Lung (tissue), 12 donors: ENCODE data around the gene CUL2. TPM values are rescaled to one million over a fixed set of nuclear protein-coding genes. Genes with fewer than 3 reads are reported as not detected.
A peak's percentile ranks its signal among the peaks of the same experiment; 100 is the strongest.

Source experiments
- ATAC-seq: fragments of 200-7000 bp; cut with Tn5 transposase; one replicate; pipeline ENCODE4 v1.9.1; 2020; ENCODE audit warnings: moderate number of reproducible peaks; ENCODE audit not compliant: insufficient read depth, low FRiP score
- DNase-seq, 3 donors: peaks; one replicate each; pipeline ENCODE4 v3.0.0-alpha.2; 2013 to 2017
- H3K27ac ChIP-seq, 2 donors: one replicate each; pipeline ENCODE4 v1.5.1; 2013; ENCODE audit warnings: mild to moderate bottlenecking in 2 of 2, moderate library complexity in 2 of 2, control low read depth in 1 of 2, inconsistent platforms in 1 of 2, low read depth in 1 of 2, low read length in 1 of 2
- H3K27me3 ChIP-seq, 3 donors: one replicate each; pipeline ENCODE4 v1.5.1; 2013; ENCODE audit warnings: low read length in 2 of 3; ENCODE audit not compliant: control insufficient read depth in 3 of 3, insufficient read depth in 3 of 3
- H3K36me3 ChIP-seq, 4 donors: one replicate each; pipeline ENCODE4 v1.5.1; 2013; ENCODE audit warnings: low read length in 4 of 4, mild to moderate bottlenecking in 1 of 4, moderate library complexity in 1 of 4; ENCODE audit not compliant: control insufficient read depth in 4 of 4, insufficient read depth in 4 of 4
- H3K4me1 ChIP-seq, 5 donors: one replicate each; pipeline ENCODE4 v1.5.1; 2013; ENCODE audit warnings: low read length in 5 of 5, mild to moderate bottlenecking in 2 of 5, moderate library complexity in 1 of 5; ENCODE audit not compliant: control insufficient read depth in 5 of 5, insufficient read depth in 5 of 5
- H3K4me3 ChIP-seq: one replicate; pipeline ENCODE4 v1.5.1; 2013; ENCODE audit warnings: mild to moderate bottlenecking, control low read depth, moderate library complexity
- H3K9ac ChIP-seq, 2 donors: one replicate each; pipeline ENCODE4 v1.5.1; 2013; ENCODE audit warnings: low read length in 2 of 2, control low read depth in 1 of 2; ENCODE audit not compliant: insufficient read depth in 1 of 2
- H3K9me3 ChIP-seq, 4 donors: one replicate each; pipeline ENCODE4 v1.5.1; 2013; ENCODE audit warnings: low read length in 3 of 4, mild to moderate bottlenecking in 1 of 4, moderate library complexity in 1 of 4; ENCODE audit not compliant: control insufficient read depth in 4 of 4, insufficient read depth in 3 of 4
- WGBS, 2 donors: extraction: QIAGEN DNeasy Blood & Tissue Kit; methylation state at CpG; one replicate each; pipeline ENCODE4 v1.1.7; 2013; 5-methylcytosine and 5-hydroxymethylcytosine counted together
- polyA plus RNA-seq, 2 donors: library from polyadenylated mRNA; stranded (reverse); fragments of 200-250 nt; gene quantifications; one replicate each; pipeline ENCODE4 v1.2.1, GENCODE V29; 2013
- total RNA-seq, 2 donors: library from RNA; depleted of rRNA in 1 of 2; stranded (reverse); fragments of >200 nt in 1 of 2; gene quantifications; one replicate each; pipeline ENCODE4 v1.2.1, GENCODE V29; 2014 to 2021
- TF ChIP-seq, protein P1 (sequence below): IDR thresholded peaks from 2 replicates; pipeline ENCODE4 v1.5.1; 2012; ENCODE audit warnings: mild to moderate bottlenecking; ENCODE audit errors: control extremely low read depth, extremely low read depth
- donor health status: control.
- donor health status: control.
- donor health status: Bipolar disorder and iron deficiency.
- donor health status: healthy.
- donor health status: DM: yes; HTN: yes; CAD: no.

CUL2 gene
- total and polyA plus RNA-seq, 4 donors: 7.7 to 30.8 (median 17.6) TPM

- DNase-seq: no peak
- no peaks in the 10 kb centered on the region for H3K9me3 ChIP-seq
- TF ChIP-seq, protein P1, sequence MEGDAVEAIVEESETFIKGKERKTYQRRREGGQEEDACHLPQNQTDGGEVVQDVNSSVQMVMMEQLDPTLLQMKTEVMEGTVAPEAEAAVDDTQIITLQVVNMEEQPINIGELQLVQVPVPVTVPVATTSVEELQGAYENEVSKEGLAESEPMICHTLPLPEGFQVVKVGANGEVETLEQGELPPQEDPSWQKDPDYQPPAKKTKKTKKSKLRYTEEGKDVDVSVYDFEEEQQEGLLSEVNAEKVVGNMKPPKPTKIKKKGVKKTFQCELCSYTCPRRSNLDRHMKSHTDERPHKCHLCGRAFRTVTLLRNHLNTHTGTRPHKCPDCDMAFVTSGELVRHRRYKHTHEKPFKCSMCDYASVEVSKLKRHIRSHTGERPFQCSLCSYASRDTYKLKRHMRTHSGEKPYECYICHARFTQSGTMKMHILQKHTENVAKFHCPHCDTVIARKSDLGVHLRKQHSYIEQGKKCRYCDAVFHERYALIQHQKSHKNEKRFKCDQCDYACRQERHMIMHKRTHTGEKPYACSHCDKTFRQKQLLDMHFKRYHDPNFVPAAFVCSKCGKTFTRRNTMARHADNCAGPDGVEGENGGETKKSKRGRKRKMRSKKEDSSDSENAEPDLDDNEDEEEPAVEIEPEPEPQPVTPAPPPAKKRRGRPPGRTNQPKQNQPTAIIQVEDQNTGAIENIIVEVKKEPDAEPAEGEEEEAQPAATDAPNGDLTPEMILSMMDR: no peak
- peaks cover 0 to 8% (median 4%) of the 10 kb centered on the region in 5 donors for H3K4me1 ChIP-seq
- peaks cover 4 to 16% (median 12%) of the 10 kb centered on the region in 4 donors for H3K36me3 ChIP-seq
- H3K27me3 ChIP-seq: no peaks in the 10 kb centered on the region
- H3K27ac ChIP-seq: no peak overlapping the region
- no peak overlapping the region for H3K4me3 ChIP-seq
- H3K9ac ChIP-seq: no peak overlapping the region
- 95 to 97% methylated on average over 8 of the region's 8 CpGs for WGBS, 2 donors
- no peak for ATAC-seq
Measured at GRCh38 chr10:35012781-35013180, 77.4 kb downstream of the CUL2 start.

- Histone ChIP-seq H3K9me3 (no peaks in the 10 kb centered on the region), H3K9ac (no peak overlapping the region), H3K4me1 (peaks cover 0 to 8% (median 4%) of the 10 kb centered on the region in 5 donors), H3K27me3 (no peaks in the 10 kb centered on the region), H3K27ac (no peak overlapping the region), H3K4me3 (no peak overlapping the region), H3K36me3 (peaks cover 4 to 16% (median 12%) of the 10 kb centered on the region in 4 donors)
- ATAC-seq (no peak), DNase-seq (peak in 1 of 3 donors; percentile 53)
- 92 to 93% methylated on average over 7 of the region's 7 CpGs for WGBS, 2 donors
- TF ChIP-seq, protein P1: no peak
Measured at GRCh38 chr10:35011771-35012191, 78.4 kb downstream of the CUL2 start.

DNA sequence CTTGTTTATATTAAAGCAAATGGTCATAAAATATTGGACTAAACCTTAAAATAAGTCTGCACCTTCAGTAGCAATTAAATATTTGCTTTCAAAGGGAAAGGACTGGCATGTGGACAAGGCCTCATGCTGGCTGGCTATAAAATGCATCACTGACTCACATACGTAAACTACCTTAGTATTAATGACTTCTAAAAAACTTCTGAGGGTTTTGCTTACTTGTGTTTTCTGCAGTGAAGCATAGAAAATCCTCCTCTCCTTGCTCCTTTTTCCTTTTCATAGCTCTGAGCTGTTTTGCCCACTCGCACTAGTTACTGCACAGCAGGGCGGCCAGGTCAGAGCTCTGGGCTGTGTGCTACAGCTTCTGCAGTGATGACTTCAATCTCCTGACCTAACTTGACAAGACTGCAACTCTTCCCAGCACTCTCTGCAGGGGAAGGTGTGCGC is 82.3 kb downstream of the CUL2 start:
- no peak overlapping the region for H3K9ac ChIP-seq
- ATAC-seq (no peak), DNase-seq (no peak)
- 97 to 98% methylated on average over 4 of the region's 4 CpGs for WGBS, 2 donors
- H3K9me3 ChIP-seq: no peaks in the 10 kb centered on the region
- H3K36me3 ChIP-seq: peaks cover 0 to 16% (median 11%) of the 10 kb centered on the region in 4 donors
- TF ChIP-seq, protein P1: no peak
- H3K27me3 ChIP-seq: no peaks in the 10 kb centered on the region
- no peak overlapping the region for H3K4me3 ChIP-seq
- no peaks in the 10 kb centered on the region for H3K4me1 ChIP-seq
- H3K27ac ChIP-seq: no peak overlapping the region

DNA sequence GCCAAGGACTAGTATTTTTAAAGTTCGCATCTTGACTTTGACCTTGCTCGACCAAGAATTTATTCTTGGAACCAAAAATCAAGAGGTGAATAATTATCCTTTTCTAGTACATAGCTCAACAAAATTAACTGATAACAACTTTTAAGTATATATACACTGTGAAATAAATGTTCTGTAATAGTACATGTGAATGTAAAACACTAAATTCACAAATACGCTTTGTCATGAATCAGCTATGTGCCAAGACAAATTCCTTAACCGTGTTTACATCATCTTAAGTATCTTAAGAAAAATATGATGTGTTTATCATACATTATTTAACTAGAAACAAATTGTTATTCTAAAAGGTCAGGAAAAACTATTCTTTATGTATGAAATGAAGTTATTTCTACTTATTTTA is 83.3 kb downstream of the CUL2 start:
- Histone ChIP-seq H3K4me3 (no peak overlapping the region), H3K9ac (no peak overlapping the region), H3K27ac (no peak overlapping the region), H3K36me3 (peaks cover 0 to 14% (median 10%) of the 10 kb centered on the region in 4 donors), H3K27me3 (no peaks in the 10 kb centered on the region), H3K4me1 (no peaks in the 10 kb centered on the region), H3K9me3 (no peaks in the 10 kb centered on the region)
- TF ChIP-seq, protein P1: no peak
- WGBS, 2 donors: 70 to 87% methylated on average over 4 of the region's 4 CpGs
- ATAC-seq (no peak), DNase-seq (peak in 2 of 3 donors; percentile 8 to 42)
